ENCODE data around the gene ZBTB7C. TPM values are rescaled to one million over a fixed set of nuclear protein-coding genes. Genes with fewer than 3 reads are reported as not detected.

Gene ZBTB7C
- total and polyA plus RNA-seq, 4 donors, result 3.2 to 10.9 (median 3.7) TPM

DNA sequence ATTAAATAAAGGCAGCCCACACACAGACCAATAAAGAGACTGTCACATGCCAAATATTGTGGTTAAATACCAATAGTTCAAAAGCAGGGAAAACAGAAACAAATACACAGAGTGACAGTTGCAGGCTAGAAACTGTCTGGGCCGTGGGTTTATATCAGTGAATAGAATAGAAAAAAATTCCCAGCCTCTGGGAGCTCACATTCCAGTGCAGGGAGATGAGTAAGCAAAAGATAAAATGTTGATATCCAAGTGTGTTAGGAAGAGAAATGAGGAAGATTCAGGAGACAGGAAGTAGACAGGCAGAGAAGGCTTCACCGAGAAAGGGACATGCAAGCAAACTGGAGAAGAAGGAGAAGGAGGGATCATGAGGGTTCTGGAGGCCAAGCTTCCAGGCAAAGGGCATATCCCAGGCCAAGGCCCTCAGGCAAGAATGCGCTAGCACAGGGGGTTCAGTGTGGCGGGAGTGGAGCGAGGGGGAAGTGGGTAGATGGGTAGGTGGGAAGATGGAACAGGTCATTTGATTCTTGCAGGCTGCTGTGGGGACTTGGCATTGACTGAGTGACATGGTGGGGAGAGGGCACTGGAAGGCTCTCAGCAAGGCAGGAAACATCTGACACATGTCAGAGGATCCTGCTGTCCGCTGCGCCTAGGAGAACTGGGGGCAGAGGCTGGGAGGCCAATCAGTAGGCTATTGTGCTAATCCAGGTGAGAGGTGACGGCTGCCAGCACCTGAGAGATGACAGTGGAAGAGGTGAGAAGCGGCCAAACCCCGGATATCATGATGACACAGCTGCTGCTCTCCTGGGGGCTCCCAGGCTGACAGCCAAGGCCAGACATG is 89.2 kb downstream of the ZBTB7C start:
- Histone ChIP-seq H3K9ac (ENCODE audit: insufficient read depth in 1 of 2, low read length in 2 of 2) (no peak overlapping the region), H3K27ac (ENCODE audit: low read depth in 1 of 2, low read length in 1 of 2) (no peak overlapping the region), H3K27me3 (ENCODE audit: control insufficient read depth in 3 of 3, insufficient read depth in 3 of 3, low read length in 2 of 3) (no peaks in the 10 kb centered on the region), H3K4me3 (no peak overlapping the region), H3K36me3 (ENCODE audit: control insufficient read depth in 4 of 4, insufficient read depth in 4 of 4, low read length in 4 of 4) (no peaks in the 10 kb centered on the region), H3K4me1 (ENCODE audit: control insufficient read depth in 5 of 5, insufficient read depth in 5 of 5, low read length in 5 of 5) (peaks cover 0 to 12% (median 0%) of the 10 kb centered on the region in 5 donors), H3K9me3 (ENCODE audit: control insufficient read depth in 4 of 4, insufficient read depth in 3 of 4, low read length in 3 of 4) (no peaks in the 10 kb centered on the region)
- ATAC-seq (ENCODE audit: insufficient read depth, low FRiP score), result no peak
- no peak for DNase-seq
- WGBS, 2 donors, result 59 to 65% methylated on average over 10 of the region's 10 CpGs
- TF ChIP-seq, protein P1, sequence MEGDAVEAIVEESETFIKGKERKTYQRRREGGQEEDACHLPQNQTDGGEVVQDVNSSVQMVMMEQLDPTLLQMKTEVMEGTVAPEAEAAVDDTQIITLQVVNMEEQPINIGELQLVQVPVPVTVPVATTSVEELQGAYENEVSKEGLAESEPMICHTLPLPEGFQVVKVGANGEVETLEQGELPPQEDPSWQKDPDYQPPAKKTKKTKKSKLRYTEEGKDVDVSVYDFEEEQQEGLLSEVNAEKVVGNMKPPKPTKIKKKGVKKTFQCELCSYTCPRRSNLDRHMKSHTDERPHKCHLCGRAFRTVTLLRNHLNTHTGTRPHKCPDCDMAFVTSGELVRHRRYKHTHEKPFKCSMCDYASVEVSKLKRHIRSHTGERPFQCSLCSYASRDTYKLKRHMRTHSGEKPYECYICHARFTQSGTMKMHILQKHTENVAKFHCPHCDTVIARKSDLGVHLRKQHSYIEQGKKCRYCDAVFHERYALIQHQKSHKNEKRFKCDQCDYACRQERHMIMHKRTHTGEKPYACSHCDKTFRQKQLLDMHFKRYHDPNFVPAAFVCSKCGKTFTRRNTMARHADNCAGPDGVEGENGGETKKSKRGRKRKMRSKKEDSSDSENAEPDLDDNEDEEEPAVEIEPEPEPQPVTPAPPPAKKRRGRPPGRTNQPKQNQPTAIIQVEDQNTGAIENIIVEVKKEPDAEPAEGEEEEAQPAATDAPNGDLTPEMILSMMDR (IDR thresholded peaks at IDR 0.05; ENCODE audit: control extremely low read depth, extremely low read depth), result no peak

DNA sequence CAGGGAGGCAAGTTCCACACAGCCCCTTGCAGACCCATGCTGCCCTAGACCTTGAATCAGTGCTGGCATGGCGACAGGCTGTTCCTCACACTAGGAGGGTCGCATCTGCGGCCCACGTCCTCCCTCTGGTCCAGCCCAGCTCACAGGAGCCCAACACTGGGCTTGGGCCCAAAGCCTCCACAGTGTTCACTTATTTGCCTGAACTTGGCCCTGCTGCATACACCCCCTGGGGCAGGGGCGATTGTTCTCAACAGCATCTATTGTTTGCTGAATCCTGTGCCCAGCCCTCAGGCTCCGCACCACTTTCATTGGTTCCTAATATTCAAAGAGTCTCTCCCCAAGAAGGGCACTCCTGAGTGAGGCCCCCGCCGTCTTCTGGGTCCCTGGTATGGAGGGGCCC is 90.7 kb downstream of the ZBTB7C start:
- H3K4me3 ChIP-seq, result no peak overlapping the region

DNA sequence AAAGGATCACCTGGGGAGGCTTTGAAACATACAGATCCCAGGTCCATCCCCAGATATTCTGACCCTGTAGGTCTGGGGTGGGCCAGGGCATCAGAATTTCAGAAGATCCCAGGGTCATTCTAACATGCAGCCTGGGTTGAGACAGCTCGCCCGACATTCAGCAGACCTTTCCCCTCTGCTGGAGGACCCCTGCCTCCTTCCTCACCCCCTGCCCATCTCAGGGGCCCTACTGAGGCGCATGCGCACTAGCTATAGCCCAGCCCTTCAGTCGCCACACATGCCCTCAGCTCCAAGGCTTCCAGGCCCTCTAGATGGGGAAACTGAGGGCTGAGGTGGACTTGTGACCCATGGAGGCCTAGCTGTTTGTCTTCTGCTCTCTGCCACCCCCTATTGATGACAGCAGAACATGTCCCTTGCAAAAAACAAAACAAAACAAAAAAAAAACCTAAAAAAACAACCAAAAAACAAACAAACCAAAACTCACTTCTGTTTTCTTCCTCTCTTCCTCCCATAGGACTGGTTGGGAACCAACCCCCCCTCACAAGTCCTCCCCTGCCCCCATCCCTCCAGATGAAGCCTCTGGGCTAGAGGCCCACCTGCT is 91.3 kb downstream of the ZBTB7C start:
- peaks cover 0 to 12% (median 0%) of the 10 kb centered on the region in 5 donors for H3K4me1 ChIP-seq (ENCODE audit: control insufficient read depth in 5 of 5, insufficient read depth in 5 of 5, low read length in 5 of 5)
- H3K27me3 ChIP-seq (ENCODE audit: control insufficient read depth in 3 of 3, insufficient read depth in 3 of 3, low read length in 2 of 3), result no peaks in the 10 kb centered on the region
- H3K9ac ChIP-seq (ENCODE audit: insufficient read depth in 1 of 2, low read length in 2 of 2), result no peak overlapping the region
- no peak overlapping the region for H3K4me3 ChIP-seq
- ATAC-seq (ENCODE audit: insufficient read depth, low FRiP score) (no peak), DNase-seq (no peak)
- 96 to 98% methylated on average over 5 of the region's 5 CpGs for WGBS, 2 donors
- H3K36me3 ChIP-seq (ENCODE audit: control insufficient read depth in 4 of 4, insufficient read depth in 4 of 4, low read length in 4 of 4), result no peaks in the 10 kb centered on the region
- TF ChIP-seq, protein P1 (IDR thresholded peaks at IDR 0.05; ENCODE audit: control extremely low read depth, extremely low read depth), result no peak
- no peaks in the 10 kb centered on the region for H3K9me3 ChIP-seq (ENCODE audit: control insufficient read depth in 4 of 4, insufficient read depth in 3 of 4, low read length in 3 of 4)
- H3K27ac ChIP-seq (ENCODE audit: low read depth in 1 of 2, low read length in 1 of 2), result no peak overlapping the region

More for the DNA sequence above, 90.7 kb downstream of the ZBTB7C start:
- WGBS, 2 donors, result 90 to 95% methylated on average over 8 of the region's 8 CpGs
- Histone ChIP-seq H3K4me1 (ENCODE audit: control insufficient read depth in 5 of 5, insufficient read depth in 5 of 5, low read length in 5 of 5) (peaks cover 0 to 12% (median 0%) of the 10 kb centered on the region in 5 donors), H3K27ac (ENCODE audit: low read depth in 1 of 2, low read length in 1 of 2) (no peak overlapping the region), H3K27me3 (ENCODE audit: control insufficient read depth in 3 of 3, insufficient read depth in 3 of 3, low read length in 2 of 3) (no peaks in the 10 kb centered on the region), H3K9me3 (ENCODE audit: control insufficient read depth in 4 of 4, insufficient read depth in 3 of 4, low read length in 3 of 4) (no peaks in the 10 kb centered on the region), H3K9ac (ENCODE audit: insufficient read depth in 1 of 2, low read length in 2 of 2) (no peak overlapping the region), H3K36me3 (ENCODE audit: control insufficient read depth in 4 of 4, insufficient read depth in 4 of 4, low read length in 4 of 4) (no peaks in the 10 kb centered on the region)
- TF ChIP-seq, protein P1 (IDR thresholded peaks at IDR 0.05; ENCODE audit: control extremely low read depth, extremely low read depth), result no peak
- DNase-seq, result no peak
- no peak for ATAC-seq (ENCODE audit: insufficient read depth, low FRiP score)

All from lung (tissue), 12 donors.